Kidney epithelial cell (primary cell): ENCODE measurements around the gene LYPD8. TPM values are rescaled to one million over a fixed set of nuclear protein-coding genes. Genes with fewer than 3 reads are reported as not detected.

Experiments used
- DNase-seq: peaks from one replicate; pipeline ENCODE4 v3.0.0-alpha.2; 2010; ENCODE audit warnings: low read depth
- H3K27me3 ChIP-seq: 2 replicates; pipeline ENCODE4 v1.6.0; 2011; ENCODE audit warnings: low read length; ENCODE audit not compliant: control insufficient read depth, insufficient read depth
- H3K36me3 ChIP-seq: 2 replicates; pipeline ENCODE4 v1.5.1; 2011; ENCODE audit warnings: low read length; ENCODE audit not compliant: control insufficient read depth, insufficient read depth
- H3K4me3 ChIP-seq: 2 replicates; pipeline ENCODE4 v1.5.1; 2011; ENCODE audit warnings: low read depth, mild to moderate bottlenecking, control low read depth, low read length
- total RNA-seq: library from RNA; depleted of rRNA; stranded (reverse); fragments of >200 nt; gene quantifications from 2 replicates; pipeline ENCODE4 v1.2.3, GENCODE V29; 2015
- TF ChIP-seq, protein P1 (sequence below): IDR thresholded peaks from 2 replicates; pipeline ENCODE4 v1.5.1; 2011; ENCODE audit warnings: mild to moderate bottlenecking, moderate library complexity, low read length, control low read depth, inconsistent platforms; ENCODE audit not compliant: insufficient read depth, poor library complexity, severe bottlenecking

LYPD8 gene
- total RNA-seq, 1 donor from 2014 or later = not detected

DNA sequence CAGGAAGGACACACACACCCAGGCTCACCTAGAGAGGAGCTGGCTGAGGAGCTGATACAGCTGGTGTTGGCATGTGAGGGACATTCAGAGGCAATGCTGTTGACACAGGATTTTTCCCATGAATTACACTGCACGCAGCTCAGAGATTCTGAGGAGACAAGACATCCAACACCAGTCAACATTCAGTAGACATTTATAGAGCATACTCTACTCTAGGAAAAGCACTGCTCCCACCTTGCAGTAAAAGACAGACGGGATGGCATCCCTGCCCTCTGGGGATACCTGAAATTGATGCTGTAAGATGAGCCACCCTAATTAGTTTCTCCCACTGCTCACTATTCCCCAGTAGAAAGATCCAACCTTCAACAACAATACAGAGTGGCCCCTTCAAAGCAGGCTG, 5.1 kb downstream of the LYPD8 start:
- TF ChIP-seq, protein P1, sequence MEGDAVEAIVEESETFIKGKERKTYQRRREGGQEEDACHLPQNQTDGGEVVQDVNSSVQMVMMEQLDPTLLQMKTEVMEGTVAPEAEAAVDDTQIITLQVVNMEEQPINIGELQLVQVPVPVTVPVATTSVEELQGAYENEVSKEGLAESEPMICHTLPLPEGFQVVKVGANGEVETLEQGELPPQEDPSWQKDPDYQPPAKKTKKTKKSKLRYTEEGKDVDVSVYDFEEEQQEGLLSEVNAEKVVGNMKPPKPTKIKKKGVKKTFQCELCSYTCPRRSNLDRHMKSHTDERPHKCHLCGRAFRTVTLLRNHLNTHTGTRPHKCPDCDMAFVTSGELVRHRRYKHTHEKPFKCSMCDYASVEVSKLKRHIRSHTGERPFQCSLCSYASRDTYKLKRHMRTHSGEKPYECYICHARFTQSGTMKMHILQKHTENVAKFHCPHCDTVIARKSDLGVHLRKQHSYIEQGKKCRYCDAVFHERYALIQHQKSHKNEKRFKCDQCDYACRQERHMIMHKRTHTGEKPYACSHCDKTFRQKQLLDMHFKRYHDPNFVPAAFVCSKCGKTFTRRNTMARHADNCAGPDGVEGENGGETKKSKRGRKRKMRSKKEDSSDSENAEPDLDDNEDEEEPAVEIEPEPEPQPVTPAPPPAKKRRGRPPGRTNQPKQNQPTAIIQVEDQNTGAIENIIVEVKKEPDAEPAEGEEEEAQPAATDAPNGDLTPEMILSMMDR = no peak
- no peak for DNase-seq
- H3K27me3 ChIP-seq = no peaks in the 10 kb centered on the region
- no peaks in the 10 kb centered on the region for H3K36me3 ChIP-seq
- H3K4me3 ChIP-seq = no peak overlapping the region

GRCh38 chr1:248748211-248748610, 7.3 kb downstream of the LYPD8 start:
- H3K27me3 ChIP-seq = no peaks in the 10 kb centered on the region
- H3K36me3 ChIP-seq = no peaks in the 10 kb centered on the region
- no peak overlapping the region for H3K4me3 ChIP-seq
- TF ChIP-seq, protein P1 = no peak
- no peak for DNase-seq

GRCh38 chr1:248740876-248741275, 14.7 kb downstream of the LYPD8 start:
- no peak for DNase-seq
- TF ChIP-seq, protein P1 = no peak
- H3K27me3 ChIP-seq = no peaks in the 10 kb centered on the region

GRCh38 chr1:248739572-248740205, 15.9 kb downstream of the LYPD8 start:
- no peak for DNase-seq
- TF ChIP-seq, protein P1 = no peak
- H3K27me3 ChIP-seq = no peaks in the 10 kb centered on the region
- no peaks in the 10 kb centered on the region for H3K36me3 ChIP-seq
- no peak overlapping the region for H3K4me3 ChIP-seq

More at GRCh38 chr1:248740876-248741275, 14.7 kb downstream of the LYPD8 start:
- Histone ChIP-seq H3K36me3 (no peaks in the 10 kb centered on the region), H3K4me3 (no peak overlapping the region)

- no peak overlapping the region for H3K4me3 ChIP-seq
- H3K36me3 ChIP-seq = no peaks in the 10 kb centered on the region
- no peaks in the 10 kb centered on the region for H3K27me3 ChIP-seq
- DNase-seq = no peak
- TF ChIP-seq, protein P1 = no peak
These were observed 18.1 kb downstream of the LYPD8 start for GRCh38 chr1:248737457-248737856.

GRCh38 chr1:248736977-248737376, 18.6 kb downstream of the LYPD8 start:
- TF ChIP-seq, protein P1 = no peak
- H3K36me3 ChIP-seq = no peaks in the 10 kb centered on the region
- no peak overlapping the region for H3K4me3 ChIP-seq
- H3K27me3 ChIP-seq = no peaks in the 10 kb centered on the region
- DNase-seq = no peak
